M059J (cell line): ENCODE results near the gene ARL14EP. TPM values are rescaled to one million over a fixed set of nuclear protein-coding genes. Genes with fewer than 3 reads are reported as not detected.

Source experiments
- DNase-seq: peaks from one replicate; pipeline ENCODE4 v3.0.0-alpha.2; 2012; ENCODE audit warnings: low read depth
- total RNA-seq: library from RNA; depleted of rRNA; stranded (reverse); fragments of >200 nt; shearing (Covaris generic); gene quantifications from 2 replicates; pipeline ENCODE4 v1.2.3, GENCODE V29; 2014

Gene ARL14EP
- total RNA-seq, 1 experiment from 2014 or later = 26.7 TPM

- DNase-seq = no peak
Observed at GRCh38 chr11:30326906-30327305, 4.0 kb downstream of the ARL14EP start.

- DNase-seq = no peak
Observed at GRCh38 chr11:30328681-30329080, 5.8 kb downstream of the ARL14EP start.

GRCh38 chr11:30329150-30329940 lies 6.4 kb downstream of the ARL14EP start:
- no peak for DNase-seq

GRCh38 chr11:30333405-30333804 lies 10.5 kb downstream of the ARL14EP start:
- peak; percentile 16 for DNase-seq

GRCh38 chr11:30342736-30343166 lies 19.8 kb downstream of the ARL14EP start:
- no peak for DNase-seq

- no peak for DNase-seq
Observed at GRCh38 chr11:30344085-30344484, 21.2 kb downstream of the ARL14EP start.

GRCh38 chr11:30345644-30346043 lies 22.7 kb downstream of the ARL14EP start:
- no peak for DNase-seq

GRCh38 chr11:30346068-30346688 lies 23.3 kb downstream of the ARL14EP start:
- peak; percentile 55 for DNase-seq

- DNase-seq = no peak
Observed at GRCh38 chr11:30348035-30348434, 25.1 kb downstream of the ARL14EP start.

GRCh38 chr11:30349885-30350284 lies 27.0 kb downstream of the ARL14EP start:
- no peak for DNase-seq

- DNase-seq = no peak
Observed at GRCh38 chr11:30350384-30350783, 27.5 kb downstream of the ARL14EP start.

GRCh38 chr11:30351061-30351460 lies 28.2 kb downstream of the ARL14EP start:
- DNase-seq = no peak

- DNase-seq = no peak
Observed at GRCh38 chr11:30356391-30356790, 33.5 kb downstream of the ARL14EP start.

GRCh38 chr11:30357872-30358271 lies 35.0 kb downstream of the ARL14EP start:
- no peak for DNase-seq

- DNase-seq = no peak
Observed at GRCh38 chr11:30358536-30358935, 35.6 kb downstream of the ARL14EP start.

- DNase-seq = no peak
Observed at GRCh38 chr11:30360741-30361140, 37.8 kb downstream of the ARL14EP start.

GRCh38 chr11:30364139-30364836 lies 41.4 kb downstream of the ARL14EP start:
- DNase-seq = no peak

- no peak for DNase-seq
Observed at GRCh38 chr11:30364837-30365482, 42.1 kb downstream of the ARL14EP start.

GRCh38 chr11:30365793-30366517 lies 43.1 kb downstream of the ARL14EP start:
- DNase-seq = peak; percentile 35

GRCh38 chr11:30368394-30368793 lies 45.5 kb downstream of the ARL14EP start:
- no peak for DNase-seq

- no peak for DNase-seq
Observed at GRCh38 chr11:30370164-30370563, 47.3 kb downstream of the ARL14EP start.

GRCh38 chr11:30377347-30377746 lies 54.4 kb downstream of the ARL14EP start:
- no peak for DNase-seq
